Measurements from ENCODE around the gene RYR3.

DNA sequence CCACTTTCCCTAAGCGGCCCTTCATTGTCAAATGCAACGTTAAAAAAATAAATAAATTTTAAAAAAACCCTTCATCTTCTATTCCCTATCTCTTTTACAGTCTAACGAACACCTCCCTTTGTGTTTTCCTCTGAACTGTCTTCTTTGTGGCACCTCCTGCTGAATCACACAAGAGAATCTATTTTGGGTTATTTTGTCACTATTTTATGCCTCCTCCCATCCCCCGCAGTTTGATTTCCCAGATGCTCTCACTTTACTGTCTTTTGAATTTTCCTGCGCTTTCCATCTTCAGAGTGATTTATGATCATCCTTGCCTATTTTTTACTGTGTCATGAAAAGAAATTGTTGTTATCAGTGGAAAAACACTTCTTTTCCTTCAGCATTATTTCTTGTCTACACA is 32.5 kb downstream of the RYR3 start:
- TF ChIP-seq POLR2A (IDR thresholded peaks at IDR 0.05; ENCODE audit: low read length) = no peak
- no peak for TF ChIP-seq GATA1 (IDR thresholded peaks at IDR 0.05; ENCODE audit: low read depth, low read length)
